GM21717 (cell line): ENCODE results near the gene CHMP4B.
A peak's percentile ranks its signal among the peaks of the same experiment; 100 is the strongest.

Experiments used
- ATAC-seq: cut with Tn5 transposase; IDR thresholded peaks from one replicate; pipeline ENCODE4 v1.9.1; 2021; ENCODE audit warnings: mild to moderate bottlenecking, moderate library complexity; ENCODE audit not compliant: unreplicated experiment

The CHMP4B gene

GRCh38 chr20:33810885-33811775 is at the start of gene CHMP4B:
TSS of gene CHMP4B (plus strand) at chr20:33811348. CDS start at chr20:33811469, 121 bp downstream.
- ATAC-seq, result peak; percentile 88

DNA sequence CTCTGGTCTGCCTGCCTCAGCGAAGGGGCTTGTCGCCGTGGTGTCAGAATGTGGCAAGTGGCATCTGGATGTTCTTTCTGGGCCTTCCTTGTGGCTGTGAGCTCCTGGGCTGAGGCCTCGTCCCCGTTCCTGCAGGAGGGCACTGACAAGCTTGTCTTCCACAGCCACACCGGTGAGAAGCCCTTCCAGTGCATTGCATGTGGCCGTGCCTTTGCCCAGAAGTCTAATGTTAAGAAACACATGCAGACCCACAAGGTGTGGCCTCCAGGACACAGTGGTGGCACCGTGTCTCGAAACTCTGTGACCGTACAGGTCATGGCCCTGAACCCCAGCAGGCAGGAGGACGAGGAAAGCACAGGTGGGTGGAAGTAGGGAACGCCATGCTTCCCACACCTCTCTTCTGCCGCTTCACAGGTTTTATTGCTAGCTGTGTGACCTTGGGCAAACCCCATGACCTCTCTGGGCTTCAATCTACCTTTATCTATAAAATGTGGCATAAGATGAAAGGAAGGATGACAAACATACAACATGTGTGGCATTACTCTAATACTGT is 49.4 kb upstream of the CHMP4B start:
- ATAC-seq, result no peak

DNA sequence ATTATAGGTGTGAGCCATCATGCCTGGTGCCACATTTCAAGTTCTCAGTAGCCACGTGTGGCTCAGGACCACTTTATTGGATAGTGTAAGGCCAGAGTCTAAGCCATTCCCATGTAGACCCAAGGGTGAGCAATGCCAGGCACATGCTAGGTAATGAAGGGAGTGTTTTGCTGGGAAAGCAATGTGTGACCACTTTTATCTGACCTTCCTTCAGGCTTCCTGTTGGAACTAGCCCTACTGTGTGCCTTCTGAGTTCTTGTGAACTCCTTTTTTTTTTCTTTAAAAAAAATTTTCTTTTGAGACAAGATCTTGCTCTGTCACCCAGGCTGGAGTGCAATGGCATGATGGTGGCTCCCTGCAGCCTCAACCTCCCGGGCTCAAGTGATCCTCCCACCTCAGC is 46.0 kb upstream of the CHMP4B start:
- ATAC-seq, result no peak

DNA sequence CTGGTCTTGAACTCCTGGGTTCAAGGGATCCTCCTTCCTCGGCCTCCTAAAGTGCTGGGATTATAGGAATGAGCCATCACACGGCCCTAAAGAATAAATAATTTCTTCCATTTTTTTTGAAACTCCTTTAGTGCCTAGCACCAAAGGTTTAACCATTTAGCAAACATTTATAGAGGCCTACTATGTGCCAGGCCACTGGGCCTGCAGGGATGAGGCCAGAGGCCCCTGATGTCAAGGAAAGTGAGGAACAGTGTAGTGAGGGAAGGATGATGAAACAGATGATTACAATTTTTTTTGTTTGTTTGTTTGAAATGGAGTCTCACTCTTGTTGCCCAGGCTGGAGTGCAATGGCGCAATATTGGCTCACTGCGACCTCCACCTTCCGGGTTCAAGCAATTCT is 45.6 kb upstream of the CHMP4B start:
- ATAC-seq, result no peak

DNA sequence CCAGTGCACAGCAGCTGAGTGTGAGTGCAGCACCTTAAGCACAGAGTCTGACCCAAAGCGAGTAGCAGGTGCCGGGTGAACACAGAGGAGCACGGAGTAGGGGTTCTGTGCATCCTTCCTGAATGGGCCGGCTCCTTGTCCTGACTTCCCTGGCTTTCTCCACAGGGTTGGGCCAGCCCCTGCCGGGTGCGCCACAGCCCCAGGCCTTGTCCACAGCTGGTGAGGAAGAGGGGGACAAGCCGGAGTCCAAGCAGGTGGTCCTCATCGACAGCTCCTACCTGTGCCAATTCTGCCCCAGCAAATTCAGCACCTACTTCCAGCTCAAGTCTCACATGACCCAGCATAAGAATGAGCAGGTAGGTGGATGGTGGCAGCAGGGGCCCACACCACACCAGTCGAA is 44.5 kb upstream of the CHMP4B start:
- no peak for ATAC-seq

- ATAC-seq, result no peak
Measured at GRCh38 chr20:33767777-33768138, 43.4 kb upstream of the CHMP4B start.

- no peak for ATAC-seq
Measured at GRCh38 chr20:33769043-33769442, 42.1 kb upstream of the CHMP4B start.

DNA sequence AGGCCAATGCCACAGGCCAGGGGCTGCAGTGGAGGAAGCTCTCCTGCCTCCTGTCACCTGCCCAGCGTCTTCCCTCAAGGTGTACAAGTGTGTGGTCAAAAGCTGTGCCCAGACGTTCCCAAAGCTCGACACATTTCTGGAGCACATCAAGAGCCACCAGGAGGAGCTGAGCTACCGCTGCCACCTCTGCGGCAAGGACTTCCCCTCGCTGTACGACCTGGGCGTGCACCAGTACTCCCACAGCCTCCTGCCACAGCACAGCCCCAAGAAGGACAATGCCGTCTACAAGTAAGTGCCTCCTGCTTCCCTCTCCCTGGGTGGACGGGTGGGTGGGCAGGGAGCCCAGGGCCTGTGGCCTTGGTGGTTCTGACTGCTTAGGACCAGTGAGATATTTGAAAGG is 41.1 kb upstream of the CHMP4B start:
- ATAC-seq, result no peak

GRCh38 chr20:33771938-33772337 is 39.2 kb upstream of the CHMP4B start:
- ATAC-seq, result no peak

DNA sequence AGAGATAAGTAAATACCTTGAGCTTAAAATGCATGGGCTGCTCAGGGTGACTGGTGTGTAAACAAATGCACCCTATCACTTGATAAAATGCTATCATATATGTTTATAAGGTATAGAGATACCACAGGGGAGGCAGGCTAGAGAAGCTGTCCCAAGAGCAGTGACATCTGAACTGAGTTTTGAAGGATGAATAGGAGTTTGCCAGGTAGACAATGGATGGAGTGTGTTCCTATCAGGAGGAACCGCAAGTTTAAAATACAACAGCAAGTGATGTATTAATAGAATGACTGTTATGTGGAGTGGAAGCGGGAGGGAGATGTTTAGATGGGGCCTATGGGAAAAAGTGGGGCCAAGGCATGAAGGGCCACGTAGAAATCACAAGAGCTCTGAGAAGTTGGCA is 38.7 kb upstream of the CHMP4B start:
- ATAC-seq, result no peak

DNA sequence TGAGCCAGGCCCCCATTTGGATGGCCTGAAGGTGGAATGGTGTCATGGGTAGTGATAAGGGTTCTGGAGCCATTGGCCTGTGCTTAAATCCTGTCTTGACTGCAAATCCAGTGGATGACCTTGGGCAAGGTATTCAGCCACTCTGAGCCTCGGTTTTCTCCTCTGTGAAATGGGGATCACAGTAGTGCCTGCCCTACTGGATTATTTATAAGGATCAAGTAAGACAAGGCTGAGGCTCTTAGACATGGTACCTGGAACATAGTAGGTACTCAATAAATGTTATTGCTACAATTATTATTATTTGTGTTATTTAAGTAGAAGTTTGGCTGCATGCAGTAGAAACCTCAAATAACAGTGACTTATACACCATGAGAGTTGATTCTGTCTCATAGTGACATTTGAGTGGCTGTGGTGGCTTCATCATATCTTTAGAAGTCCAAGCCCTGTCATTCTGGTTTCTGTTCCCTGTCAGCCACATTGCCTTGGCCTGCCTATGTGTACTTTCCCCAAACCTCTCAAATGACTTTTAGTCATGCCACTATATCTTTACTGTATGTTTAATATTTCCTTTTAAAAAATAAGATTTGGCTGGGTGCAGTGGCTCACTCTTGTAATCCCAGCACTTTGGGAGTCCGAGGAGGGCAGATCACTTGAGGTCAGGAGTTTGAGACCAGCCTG is 37.6 kb upstream of the CHMP4B start:
- ATAC-seq, result peak; percentile 53

GRCh38 chr20:33777816-33778215 is 33.3 kb upstream of the CHMP4B start:
- ATAC-seq, result no peak

GRCh38 chr20:33781133-33781532 is 30.0 kb upstream of the CHMP4B start:
- ATAC-seq, result no peak

GRCh38 chr20:33781945-33782344 is 29.2 kb upstream of the CHMP4B start:
- no peak for ATAC-seq

DNA sequence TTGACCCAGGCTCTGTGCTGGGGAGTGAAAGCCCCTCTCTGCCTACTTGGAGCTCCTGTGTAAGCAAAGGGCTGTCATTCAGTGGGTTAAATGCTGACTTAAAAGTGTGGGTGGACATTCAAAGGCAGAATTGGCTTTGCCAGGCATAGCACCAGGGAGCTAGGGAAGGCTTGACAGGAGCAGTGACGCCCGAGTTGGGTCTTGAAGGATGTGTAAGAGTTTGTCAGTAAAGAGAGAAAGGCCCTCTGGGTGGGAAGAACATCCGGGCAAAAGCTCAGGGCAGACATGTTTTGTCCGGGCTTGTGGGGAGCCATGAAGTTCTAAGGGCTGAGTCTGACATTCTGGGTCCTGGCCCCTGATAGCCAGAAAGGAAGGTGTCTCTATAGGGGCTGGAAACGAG is 27.9 kb upstream of the CHMP4B start:
- ATAC-seq, result no peak

DNA sequence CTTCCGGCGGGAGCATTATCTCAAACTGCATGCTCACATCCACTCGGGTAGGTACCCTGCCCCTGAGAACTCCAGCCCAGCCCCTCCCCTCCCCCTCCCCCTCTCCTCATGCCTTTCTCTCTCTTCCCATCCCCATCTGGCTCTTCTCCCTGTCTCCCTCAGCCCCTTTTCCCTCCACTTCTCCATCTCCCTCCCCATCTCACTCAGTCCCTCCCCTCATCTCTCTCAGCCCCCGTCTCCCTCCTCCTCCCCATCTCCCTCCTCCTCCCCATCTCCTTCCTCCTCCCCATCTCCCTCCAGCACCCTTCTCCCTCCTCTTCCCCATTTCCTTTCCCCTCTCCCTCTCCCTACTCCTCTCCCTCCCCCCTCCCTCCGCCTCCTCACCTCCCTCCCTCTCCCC is 27.3 kb upstream of the CHMP4B start:
- ATAC-seq, result no peak

- no peak for ATAC-seq
Measured at GRCh38 chr20:33784225-33784624, 26.9 kb upstream of the CHMP4B start.

- ATAC-seq, result no peak
Measured at GRCh38 chr20:33785503-33785902, 25.6 kb upstream of the CHMP4B start.

DNA sequence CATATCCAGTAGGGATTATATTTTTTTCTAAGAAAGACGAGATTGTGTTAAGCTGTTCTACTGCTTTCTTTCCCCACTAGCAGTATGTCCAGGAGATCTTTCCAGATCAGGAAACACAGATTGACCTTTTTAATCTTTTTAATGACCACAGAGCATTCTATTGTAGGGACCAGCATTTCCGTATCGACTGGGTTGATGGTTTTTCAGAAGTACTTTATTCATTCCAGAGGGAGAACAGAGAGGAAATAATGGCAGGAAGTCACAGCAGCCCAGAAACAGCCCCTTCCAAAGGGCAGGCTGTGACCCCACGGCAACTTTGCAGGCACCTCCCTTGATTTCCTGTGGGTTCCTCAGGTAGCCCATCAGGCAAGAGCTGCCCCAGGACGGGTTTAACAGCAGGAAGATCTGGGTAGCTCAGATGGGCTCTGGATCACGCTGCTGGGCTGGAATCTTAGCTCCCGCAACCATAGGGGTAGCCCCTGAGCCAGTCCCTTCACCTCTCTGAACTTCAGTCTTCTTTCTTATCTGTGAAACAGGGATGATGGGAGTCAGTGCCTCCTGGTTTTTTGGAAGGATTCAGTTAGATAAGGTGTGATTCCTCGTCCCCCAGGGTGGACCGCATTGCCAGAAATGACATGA is 23.8 kb upstream of the CHMP4B start:
- no peak for ATAC-seq

GRCh38 chr20:33788351-33789049 is 22.6 kb upstream of the CHMP4B start:
- no peak for ATAC-seq
